ENCODE results near the gene TGFBR3.

DNA sequence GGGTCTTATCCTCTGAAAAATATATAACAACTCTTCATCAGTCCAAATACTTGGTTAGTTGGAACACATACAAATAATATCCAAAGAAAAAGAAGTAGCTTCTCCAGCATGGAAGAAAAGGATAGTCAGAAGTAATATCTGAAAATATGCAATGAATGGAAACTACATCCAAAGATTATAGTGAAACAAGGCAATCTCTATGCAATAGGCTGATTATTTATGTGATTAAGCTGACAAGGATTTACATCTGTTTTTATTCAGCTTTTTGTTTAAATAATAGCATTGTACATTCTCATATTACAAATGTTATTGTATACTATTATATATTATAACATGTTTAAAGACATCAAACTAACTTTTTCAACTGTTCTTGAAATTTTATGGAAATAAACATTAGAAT, 15.3 kb upstream of the TGFBR3 start:
- no peak for TF ChIP-seq CTCF (IDR thresholded peaks at IDR 0.05)
- TF ChIP-seq EP300 (IDR thresholded peaks at IDR 0.05): no peak
- TF ChIP-seq POLR2A (IDR thresholded peaks at IDR 0.05): no peak
